GM21515 (cell line): ENCODE measurements around the gene DDX51.

Source experiments
- ATAC-seq: cut with Tn5 transposase; IDR thresholded peaks from one replicate; pipeline ENCODE4 v1.9.1; 2021; ENCODE audit not compliant: unreplicated experiment

DDX51 gene, protein sequence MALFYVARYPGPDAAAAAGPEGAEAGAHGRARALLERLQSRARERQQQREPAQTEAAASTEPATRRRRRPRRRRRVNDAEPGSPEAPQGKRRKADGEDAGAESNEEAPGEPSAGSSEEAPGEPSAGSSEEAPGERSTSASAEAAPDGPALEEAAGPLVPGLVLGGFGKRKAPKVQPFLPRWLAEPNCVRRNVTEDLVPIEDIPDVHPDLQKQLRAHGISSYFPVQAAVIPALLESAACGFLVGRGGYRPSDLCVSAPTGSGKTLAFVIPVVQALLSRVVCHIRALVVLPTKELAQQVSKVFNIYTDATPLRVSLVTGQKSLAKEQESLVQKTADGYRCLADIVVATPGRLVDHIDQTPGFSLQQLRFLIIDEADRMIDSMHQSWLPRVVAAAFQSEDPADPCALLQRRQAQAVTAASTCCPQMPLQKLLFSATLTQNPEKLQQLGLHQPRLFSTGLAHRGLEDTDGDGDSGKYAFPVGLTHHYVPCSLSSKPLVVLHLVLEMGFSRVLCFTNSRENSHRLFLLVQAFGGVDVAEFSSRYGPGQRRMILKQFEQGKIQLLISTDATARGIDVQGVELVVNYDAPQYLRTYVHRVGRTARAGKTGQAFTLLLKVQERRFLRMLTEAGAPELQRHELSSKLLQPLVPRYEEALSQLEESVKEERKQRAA

DNA sequence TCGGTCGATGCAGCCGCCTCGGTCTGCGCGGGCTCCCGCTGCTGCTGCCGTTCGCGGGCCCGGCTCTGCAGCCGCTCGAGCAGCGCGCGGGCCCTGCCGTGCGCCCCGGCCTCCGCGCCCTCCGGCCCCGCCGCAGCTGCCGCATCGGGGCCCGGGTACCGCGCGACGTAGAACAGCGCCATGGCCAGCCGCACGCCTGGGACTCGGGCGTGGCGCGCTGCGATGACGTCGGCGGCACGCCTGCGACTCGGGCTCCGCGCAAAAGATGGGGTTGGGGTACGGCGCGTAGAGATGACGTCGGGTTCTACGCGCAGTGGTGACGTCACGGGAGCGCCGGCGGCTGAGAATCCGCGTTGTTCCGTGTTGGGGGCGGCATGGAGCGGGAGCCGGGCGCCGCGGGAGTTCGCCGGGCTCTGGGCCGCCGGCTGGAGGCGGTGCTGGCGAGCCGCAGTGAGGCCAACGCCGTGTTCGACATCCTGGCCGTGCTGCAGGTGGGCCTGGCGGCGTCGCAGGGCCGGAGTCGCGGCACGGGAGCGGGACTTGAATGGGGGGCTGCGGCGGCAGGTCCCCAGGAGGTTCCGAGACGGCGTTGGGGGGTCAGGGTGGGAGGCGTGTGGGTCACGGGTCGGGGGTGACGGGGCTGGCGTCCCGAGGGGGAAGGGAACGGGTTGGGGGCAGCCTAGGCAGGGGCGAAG, at the start of gene DDX51, which contains the start of gene NOC4L:
Gene DDX51, minus strand, starts transcription at position 205 of the 695 bp plus-strand sequence. Its CDS starts 23 bp downstream, at position 182.
Gene NOC4L, plus strand, starts transcription at position 343 of the 695 bp plus-strand sequence. Its CDS starts 32 bp downstream, at position 375.
- ATAC-seq = peak; percentile 78

DNA sequence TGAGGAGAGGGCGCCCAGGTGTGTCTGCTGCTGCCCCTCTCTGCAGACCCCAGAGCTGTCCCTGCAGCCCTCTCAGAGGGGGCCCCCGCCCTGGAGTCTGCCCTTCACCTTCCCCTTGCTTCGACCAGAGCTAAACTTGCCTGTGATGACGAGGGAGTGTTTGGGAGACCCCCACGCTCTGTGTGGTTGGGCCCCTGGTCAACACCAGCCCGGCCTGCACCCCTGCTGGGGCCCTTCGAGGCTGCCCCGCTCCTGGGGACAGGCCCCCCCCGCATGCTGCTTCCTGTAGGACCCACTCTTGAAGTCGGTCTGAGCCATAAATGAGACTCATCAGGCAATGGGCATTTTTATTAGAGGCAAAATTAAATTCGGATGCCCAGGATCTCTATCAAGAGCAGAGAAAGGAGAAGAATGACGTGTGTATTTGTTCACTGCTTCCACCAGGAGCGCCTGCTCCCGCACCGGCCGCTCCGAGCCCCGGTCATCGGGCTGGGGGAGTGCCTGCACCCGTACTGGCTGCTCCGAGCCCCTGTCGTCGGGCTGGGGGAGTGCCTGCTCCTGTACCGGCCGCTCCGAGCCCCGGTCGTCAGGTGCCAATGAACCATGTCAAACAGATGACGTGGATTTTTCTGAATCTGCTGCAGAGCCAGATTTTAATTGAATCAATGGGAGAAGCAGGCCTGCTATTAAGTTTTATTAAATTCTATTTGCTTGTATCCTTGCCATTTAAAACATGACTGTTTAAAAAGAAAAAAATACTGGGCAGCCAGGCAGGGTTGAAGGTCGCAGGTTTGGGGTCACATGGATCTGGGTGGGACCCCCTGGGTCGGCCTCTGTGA, 47.8 kb upstream of the DDX51 start:
- no peak for ATAC-seq

DNA sequence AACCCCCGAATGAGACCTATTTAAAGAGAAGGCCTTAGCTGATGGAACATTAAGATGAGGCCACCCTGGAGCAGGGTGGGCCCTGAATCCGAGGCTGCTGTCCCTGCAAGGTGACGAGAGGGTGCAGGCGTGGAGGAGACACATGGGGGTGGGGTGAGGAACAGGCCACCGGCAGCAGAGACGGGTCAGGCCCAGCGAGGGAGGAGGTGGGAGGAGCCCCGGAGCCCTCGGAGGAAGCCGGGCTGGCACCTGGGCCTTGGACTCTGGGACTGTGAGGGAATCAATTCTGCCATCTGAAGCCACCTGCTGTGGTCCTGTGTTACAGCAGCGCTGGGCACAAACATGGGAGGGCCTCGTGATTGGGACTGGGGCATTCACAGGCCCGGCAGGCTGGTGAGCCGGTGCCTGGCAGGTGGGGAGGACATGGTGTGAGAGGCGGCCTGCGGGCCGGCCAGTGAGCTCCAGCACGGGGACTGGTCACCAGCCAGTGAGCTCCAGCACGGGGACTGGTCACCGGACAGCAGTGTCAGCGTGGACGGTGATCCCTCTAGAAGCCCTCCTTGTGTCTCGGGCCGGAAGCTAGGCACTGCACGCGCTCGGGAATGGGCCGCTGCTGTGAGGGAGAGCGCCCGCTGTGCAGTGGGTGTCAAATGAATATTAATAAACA, 46.8 kb upstream of the DDX51 start:
- no peak for ATAC-seq

DNA sequence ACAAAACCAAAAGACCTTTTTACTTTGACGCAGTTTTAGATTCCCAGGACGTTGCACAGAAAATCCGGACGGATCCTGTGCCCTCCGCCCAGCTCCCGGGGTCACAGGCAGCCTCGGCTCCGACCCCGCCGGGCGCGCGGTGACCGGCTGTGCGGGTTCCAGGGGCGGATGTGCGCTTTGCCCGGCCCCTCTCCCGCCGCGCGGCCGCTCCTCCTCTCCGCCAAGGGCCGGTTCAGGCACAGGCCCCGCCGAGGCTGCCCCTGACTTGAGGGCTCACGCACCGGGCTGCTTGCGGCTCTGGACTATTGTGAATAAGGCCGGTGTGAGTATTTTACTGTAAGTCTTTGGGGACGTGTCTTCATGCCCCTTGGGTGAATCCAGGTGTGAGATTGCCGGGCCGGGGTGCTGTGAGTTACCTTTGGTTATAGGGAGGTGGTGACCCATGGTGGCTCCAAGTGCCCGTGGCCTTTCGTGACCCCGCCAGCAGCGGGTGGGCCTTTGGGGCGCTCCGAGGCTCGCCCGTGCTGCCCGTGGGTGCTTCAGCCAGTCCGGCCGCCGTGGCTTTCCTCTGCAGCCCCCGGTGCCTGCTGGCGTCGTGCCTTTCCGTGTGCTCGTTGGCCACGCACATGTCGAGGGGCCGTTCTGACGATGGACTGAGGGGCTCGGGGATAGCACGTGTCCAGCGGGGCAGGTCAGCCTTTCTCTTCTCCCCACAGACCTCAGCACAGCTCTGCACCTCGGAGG, 46.1 kb upstream of the DDX51 start:
- peak; percentile 20 for ATAC-seq

DNA sequence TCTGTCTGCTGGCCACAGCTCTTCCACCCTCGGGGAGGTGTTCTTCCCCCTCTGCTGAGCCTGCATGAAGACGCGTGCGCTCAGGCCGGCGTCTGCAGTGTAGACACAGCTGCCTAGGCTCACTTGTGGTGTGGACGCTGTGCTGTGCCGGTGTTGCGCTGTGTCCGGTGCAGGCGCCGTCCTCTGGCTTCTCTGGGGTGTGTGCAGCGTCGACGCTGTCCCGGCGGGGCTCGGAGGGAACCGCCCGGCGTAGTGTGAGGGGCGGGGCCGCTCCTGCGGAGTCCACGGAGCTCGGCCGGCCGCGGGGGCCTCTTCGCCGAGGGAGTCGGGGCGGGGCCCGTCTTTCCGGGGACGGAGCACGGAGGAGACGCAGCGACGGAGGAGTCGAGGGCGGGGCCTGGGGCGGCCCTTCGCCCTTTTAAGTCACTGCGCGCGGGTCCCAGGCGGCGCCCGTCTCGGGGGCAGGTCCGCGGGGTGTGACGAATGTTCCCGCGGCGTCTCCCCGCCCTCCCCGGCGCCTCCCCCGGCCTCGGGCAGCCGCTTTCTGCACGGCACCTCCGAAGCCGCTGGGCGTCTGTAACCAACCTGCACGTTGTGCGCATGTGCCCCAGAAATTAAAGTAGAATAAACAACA, 45.4 kb upstream of the DDX51 start:
- peak; percentile 94 for ATAC-seq

DNA sequence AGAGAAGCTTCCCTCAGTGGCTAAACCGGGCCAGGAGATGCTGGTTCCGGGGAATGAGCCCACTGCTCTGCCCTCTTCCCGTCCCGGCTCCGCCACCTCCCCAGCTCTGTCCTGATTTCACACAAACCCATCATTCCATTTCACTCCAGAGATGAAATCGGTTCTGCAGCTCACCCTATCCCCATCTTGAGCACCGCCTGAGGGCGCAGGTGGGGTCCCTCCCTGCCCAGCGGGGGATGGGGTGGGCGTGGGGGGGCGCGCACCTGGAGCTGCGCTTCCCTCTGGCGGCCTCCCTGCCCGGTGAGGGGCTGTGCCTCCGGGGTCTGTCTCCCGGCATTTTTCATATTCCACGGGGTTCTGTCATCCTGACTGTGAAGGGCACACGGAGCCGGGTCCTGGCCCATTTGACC, 44.8 kb upstream of the DDX51 start:
- no peak for ATAC-seq

GRCh38 chr12:132188451-132188901, 44.4 kb upstream of the DDX51 start:
- ATAC-seq = no peak

GRCh38 chr12:132187646-132188450, 43.7 kb upstream of the DDX51 start:
- ATAC-seq = no peak

DNA sequence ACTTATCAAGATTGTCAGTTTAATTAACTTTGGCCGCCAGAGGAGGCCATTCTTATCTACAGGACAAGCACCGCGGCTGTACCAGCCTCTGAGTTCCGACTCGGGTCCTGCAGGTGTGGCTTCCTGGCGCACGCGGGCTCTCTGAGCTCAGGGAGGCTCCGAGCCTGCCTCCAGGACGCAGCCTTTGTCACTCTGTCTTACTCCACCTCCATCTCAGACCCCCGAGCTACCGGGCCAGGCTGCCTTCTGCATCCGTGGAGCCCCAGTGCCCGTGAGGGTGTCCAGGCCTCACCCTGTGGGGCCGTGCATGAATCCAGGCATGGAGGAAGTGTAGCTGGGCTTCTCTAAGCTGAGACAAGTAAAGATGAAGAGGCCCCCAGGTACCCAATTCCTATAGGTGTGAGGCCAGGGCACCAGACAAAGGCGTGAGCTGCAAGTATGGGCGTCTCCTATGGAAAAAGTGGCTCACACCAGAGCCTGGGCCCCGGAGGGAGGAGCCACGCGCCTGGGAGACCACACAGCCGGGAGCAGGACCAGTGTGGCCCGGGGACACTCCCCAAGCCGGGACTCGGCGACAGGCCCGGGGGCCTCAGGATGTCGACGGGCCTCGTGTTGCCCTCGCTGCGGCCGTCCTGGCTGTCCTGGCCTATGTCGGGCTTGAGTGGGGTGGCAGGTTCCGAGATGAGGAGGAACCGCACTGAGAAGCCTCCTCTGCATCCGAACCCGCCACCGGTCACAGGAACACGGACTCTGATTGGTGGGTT, 42.9 kb upstream of the DDX51 start:
- no peak for ATAC-seq

- no peak for ATAC-seq
Measured at GRCh38 chr12:132186208-132186856, 42.2 kb upstream of the DDX51 start.

DNA sequence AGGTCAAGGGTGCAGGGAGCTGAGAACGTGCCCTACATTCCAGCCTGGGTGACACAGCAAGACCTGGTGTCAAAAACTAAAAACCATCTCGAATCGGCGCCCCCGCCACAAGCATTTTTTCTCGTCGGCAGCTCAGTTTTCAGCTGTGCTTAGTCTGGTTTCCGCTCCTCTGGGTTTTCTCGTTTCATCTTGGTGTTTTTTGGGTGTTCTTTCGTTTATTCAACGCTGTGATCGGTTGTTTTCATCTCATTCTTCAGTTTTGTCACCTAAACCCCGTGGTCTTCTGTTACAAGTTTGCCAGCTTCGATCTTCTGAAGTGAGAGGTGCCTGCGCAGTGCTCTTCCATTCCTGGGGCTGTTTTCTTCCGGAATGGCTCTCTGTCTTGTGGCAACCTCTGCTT, 41.6 kb upstream of the DDX51 start:
- no peak for ATAC-seq

DNA sequence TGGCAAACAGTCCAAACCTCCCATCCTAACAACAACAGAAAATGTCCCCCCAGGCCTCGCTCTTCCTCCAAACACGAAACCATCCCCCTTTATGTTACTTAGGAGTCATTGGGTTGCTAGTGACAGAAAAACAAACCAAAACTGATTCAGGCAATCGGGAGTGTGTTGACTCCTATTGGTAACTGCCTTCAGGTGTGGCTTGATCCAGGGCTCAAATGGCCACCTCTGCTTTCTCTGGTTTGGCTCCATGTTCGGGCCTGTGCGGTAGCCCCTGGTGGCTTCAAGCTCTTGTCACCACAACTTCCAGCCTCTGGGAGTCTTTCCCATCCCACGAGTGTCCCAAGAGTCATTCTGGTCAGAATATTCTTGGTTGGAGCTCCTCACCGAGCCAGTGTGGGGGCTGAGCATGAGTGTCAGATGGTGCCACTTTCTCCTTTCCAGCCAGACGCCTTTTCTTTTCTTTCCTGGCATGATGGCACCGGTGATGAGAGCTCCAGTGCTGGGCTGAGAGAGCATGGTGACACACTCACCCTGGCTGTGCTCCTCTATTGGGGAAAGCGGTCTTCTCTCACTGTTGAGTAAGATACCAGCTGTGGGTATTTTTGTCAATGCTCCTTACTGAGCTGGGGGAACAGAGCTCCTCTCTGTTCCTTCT, 38.7 kb upstream of the DDX51 start:
- no peak for ATAC-seq

DNA sequence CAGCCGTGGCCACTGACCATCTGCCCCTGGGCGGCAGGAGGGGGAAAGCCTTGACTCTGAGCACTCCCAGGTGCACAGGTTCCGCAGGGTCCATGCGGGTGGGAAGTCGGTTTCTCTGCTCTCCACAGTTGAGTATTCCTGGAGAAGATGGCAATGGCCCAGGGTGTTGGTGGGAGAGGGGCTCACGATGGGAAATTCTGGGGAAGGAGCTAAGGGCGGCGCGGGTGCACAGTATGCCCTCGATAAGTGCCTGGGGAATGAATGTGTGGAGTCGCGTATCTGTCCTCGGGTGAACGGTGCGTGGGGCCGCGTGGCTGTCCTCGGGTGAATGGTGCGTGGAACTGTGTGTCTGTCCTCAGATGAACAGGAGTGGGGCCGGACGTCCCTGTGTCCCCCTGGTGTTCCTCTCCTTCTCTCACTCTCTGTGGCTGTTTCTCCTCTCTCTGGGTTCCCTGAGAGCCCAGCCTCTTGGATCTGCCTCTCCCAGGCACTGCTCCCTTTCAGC, 38.1 kb upstream of the DDX51 start:
- no peak for ATAC-seq

DNA sequence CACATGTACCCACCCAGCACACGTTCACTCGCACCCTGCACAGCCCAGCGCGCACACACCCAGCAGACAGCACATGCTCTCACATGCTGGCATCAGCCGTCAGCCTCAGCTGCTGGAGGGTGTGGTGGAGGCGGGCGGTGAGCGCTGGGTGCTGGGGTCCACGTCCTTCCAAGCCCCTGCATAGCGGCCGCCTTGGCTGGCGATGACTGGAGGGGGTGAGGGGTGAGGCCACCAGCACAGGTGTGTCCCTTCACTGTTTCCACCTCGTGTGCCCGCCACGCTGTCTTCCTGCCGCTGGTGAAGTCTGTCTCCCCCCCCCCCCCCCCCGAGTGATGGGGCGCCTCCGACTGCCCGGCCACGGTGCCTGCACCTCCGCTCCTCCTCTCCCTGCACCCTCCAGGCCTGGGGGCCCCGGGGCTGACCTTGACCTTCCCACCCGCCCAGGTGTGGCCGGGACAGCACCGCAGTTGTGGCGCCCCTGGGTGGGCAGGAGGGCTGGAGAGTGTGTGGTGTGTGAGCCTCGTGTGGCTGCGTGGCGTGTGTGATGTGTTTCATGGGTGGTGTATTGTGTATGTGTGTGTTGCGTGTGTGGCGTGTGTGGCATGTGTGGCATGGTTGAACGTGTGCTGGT, 37.6 kb upstream of the DDX51 start:
- ATAC-seq = no peak

DNA sequence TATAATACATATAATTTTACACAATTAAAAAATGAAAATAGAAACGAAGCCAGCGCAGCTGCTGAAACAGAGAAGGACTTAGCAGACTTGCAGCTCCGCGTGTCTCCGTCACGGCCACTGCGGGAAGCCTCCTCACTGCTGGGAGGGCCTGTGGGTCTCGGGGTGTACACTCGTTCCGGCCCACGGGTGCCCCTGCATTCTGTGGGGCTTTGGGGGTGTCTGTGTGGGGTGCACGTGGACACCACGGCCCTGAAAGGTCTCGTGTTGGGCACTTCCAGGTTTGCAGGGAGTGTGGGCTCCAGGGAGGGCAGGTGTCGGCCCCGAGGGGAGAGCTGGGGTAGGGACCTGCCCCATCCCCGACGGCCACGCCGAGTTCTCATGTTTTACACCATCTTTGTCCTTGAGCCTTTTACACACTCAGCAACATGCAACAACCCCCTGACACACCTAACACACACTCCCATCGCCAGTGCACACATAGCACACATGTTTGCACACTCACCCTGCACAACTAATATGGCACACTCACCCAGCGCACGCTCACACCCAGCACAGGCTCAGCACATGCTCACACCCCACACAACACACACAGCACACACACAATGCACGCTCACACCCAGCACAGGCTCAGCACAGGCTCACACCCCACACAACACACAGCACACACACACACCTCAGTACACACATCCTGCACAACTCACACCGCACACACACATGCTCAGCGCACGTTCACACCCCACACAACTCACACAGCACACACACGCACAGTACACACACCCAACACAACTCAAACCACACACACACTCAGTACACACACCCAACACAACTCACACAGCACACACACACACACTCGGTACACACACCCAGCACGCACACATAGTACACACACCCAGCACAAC, 36.8 kb upstream of the DDX51 start:
- no peak for ATAC-seq
